DOHH2 (cell line): ENCODE results near the gene GALNTL6.

ENCODE experiments used
- H3F3A ChIP-seq: fragments of 200-600 bp; sonication (generic), shearing (Covaris generic); 2 replicates; pipeline ENCODE4 v1.6.0; 2016; ENCODE audit warnings: antibody characterized with exemption, mild to moderate bottlenecking; ENCODE audit not compliant: control insufficient read depth, insufficient read depth
- H3K27ac ChIP-seq: fragments of 200-600 bp; sonication (generic); 2 replicates; pipeline ENCODE4 v1.5.1; 2014; ENCODE audit warnings: low read depth, mild to moderate bottlenecking, low read length, moderate library complexity
- H3K27me3 ChIP-seq: fragments of 200-600 bp; sonication (generic); 2 replicates; pipeline ENCODE4 v1.6.1; 2014; ENCODE audit warnings: mild to moderate bottlenecking, low read length, mixed read lengths; ENCODE audit not compliant: control insufficient read depth
- H3K36me3 ChIP-seq: fragments of 200-600 bp; sonication (generic); 2 replicates; pipeline ENCODE4 v1.6.1; 2014; ENCODE audit warnings: mild to moderate bottlenecking, low read length, moderate library complexity, mixed read lengths; ENCODE audit not compliant: control insufficient read depth
- H3K4me1 ChIP-seq: fragments of 200-600 bp; sonication (generic); 2 replicates; pipeline ENCODE4 v1.6.1; 2014; ENCODE audit warnings: mild to moderate bottlenecking, low read length, mixed read lengths; ENCODE audit not compliant: control insufficient read depth
- H3K4me2 ChIP-seq: fragments of 200-600 bp; sonication (generic); 2 replicates; pipeline ENCODE4 v1.6.0; 2014; ENCODE audit warnings: mild to moderate bottlenecking, low read length, moderate library complexity
- H3K4me3 ChIP-seq: fragments of 200-600 bp; sonication (generic); 2 replicates; pipeline ENCODE4 v1.5.1; 2014; ENCODE audit warnings: mild to moderate bottlenecking, low read length, mixed read lengths
- H3K79me2 ChIP-seq: fragments of 200-600 bp; sonication (generic); 2 replicates; pipeline ENCODE4 v1.6.1; 2014; ENCODE audit warnings: mild to moderate bottlenecking, low read length, mixed read lengths; ENCODE audit not compliant: control insufficient read depth
- H3K9me2 ChIP-seq: fragments of 200-600 bp; sonication (generic); replicated peaks from 2 replicates; pipeline ENCODE4 v1.6.1; 2014; ENCODE audit warnings: mild to moderate bottlenecking, low read length, mixed read lengths; ENCODE audit not compliant: control insufficient read depth
- H3K9me3 ChIP-seq: fragments of 200-600 bp; sonication (generic); 2 replicates; pipeline ENCODE4 v1.6.1; 2014; ENCODE audit warnings: antibody characterized with exemption, low read length, mixed read lengths; ENCODE audit not compliant: control insufficient read depth, insufficient read depth
- H4K20me1 ChIP-seq: fragments of 200-600 bp; sonication (generic); 2 replicates; pipeline ENCODE4 v1.6.0; 2014; ENCODE audit warnings: low read depth, mild to moderate bottlenecking, antibody characterized with exemption, low read length, moderate library complexity; ENCODE audit not compliant: control insufficient read depth, insufficient read depth
- CTCF ChIP-seq: fragments of 200-600 bp; sonication (generic); IDR thresholded peaks from one replicate; pipeline ENCODE4 v1.5.1; 2014; ENCODE audit warnings: antibody characterized with exemption, mild to moderate bottlenecking, low read depth, low read length; ENCODE audit not compliant: poor library complexity, severe bottlenecking
- EZH2phosphoT487 ChIP-seq: fragments of 200-600 bp; sonication (generic); IDR thresholded peaks from 2 replicates; pipeline ENCODE4 v1.6.1; 2017; ENCODE audit warnings: borderline replicate concordance, mild to moderate bottlenecking, antibody characterized with exemption, low read length, moderate library complexity, mixed read lengths

The GALNTL6 gene

DNA sequence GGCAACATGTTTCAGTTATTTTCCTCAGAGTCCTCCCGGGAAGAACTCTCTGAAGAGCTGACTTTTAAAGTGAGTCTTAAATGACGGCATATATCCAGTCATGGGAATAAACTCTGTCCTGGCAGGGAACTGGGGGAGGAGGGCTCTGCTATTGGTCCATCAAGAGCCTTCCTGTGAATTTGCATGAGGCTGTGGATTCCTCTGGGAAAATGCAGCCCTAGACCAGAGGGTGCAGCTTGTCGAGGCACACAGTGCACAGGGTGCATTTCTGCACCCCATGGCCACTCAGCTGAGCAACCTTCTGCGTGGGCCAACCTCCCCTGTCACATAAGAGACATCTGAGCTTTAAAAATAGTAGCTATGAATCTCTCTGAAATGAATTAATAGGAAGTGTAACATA, 360.0 kb downstream of the GALNTL6 start:
- Histone ChIP-seq H3K9me3 (no peaks in the 10 kb centered on the region), H3K4me1 (no peaks in the 10 kb centered on the region), H3K4me2 (no peak overlapping the region), H3K36me3 (no peaks in the 10 kb centered on the region), H3K79me2 (no peaks in the 10 kb centered on the region), H3F3A (no peaks in the 10 kb centered on the region), H3K9me2 (no peaks in the 10 kb centered on the region), H4K20me1 (no peaks in the 10 kb centered on the region), H3K27me3 (no peaks in the 10 kb centered on the region), H3K4me3 (no peak overlapping the region), H3K27ac (no peak overlapping the region)
- TF ChIP-seq EZH2phosphoT487 (no peak), CTCF (no peak)

DNA sequence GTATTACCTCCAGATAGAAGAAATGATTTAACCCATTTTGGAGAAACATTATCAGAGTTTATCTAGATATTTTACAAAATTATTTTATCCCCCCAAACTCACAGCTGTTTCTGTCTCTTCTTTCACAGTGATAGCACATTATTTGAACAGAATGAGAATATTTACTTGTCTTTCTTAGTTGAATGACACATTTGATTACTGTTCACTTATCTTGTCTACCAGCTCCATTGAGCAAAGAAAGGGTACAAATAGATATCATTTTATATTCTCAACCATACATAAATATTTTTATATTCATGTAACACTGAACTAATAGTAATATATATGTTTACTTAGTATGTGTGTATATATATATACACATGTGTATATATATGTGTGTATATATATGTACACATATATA, 364.2 kb downstream of the GALNTL6 start:
- no peaks in the 10 kb centered on the region for H3K79me2 ChIP-seq
- H3K4me2 ChIP-seq: no peak overlapping the region
- no peak overlapping the region for H3K4me3 ChIP-seq
- no peaks in the 10 kb centered on the region for H3K36me3 ChIP-seq
- no peaks in the 10 kb centered on the region for H4K20me1 ChIP-seq
- no peak overlapping the region for H3K27ac ChIP-seq
- H3K9me2 ChIP-seq: no peaks in the 10 kb centered on the region
- H3F3A ChIP-seq: no peaks in the 10 kb centered on the region
- TF ChIP-seq CTCF: no peak
- no peak for TF ChIP-seq EZH2phosphoT487
- H3K4me1 ChIP-seq: no peaks in the 10 kb centered on the region
- H3K27me3 ChIP-seq: no peaks in the 10 kb centered on the region
- no peaks in the 10 kb centered on the region for H3K9me3 ChIP-seq

GRCh38 chr4:172188248-172188988, 375.2 kb downstream of the GALNTL6 start:
- Histone ChIP-seq H3K4me3 (no peak overlapping the region), H3K4me2 (no peak overlapping the region), H3K4me1 (no peaks in the 10 kb centered on the region), H3K36me3 (no peaks in the 10 kb centered on the region), H3K9me3 (no peaks in the 10 kb centered on the region), H4K20me1 (no peaks in the 10 kb centered on the region), H3K27me3 (no peaks in the 10 kb centered on the region), H3K27ac (no peak overlapping the region), H3F3A (no peaks in the 10 kb centered on the region), H3K79me2 (no peaks in the 10 kb centered on the region), H3K9me2 (no peaks in the 10 kb centered on the region)
- TF ChIP-seq EZH2phosphoT487 (no peak), CTCF (no peak)
